GM06990 (cell line): ENCODE results near the gene FRY.

ENCODE experiments used
- DNase-seq: peaks from one replicate; pipeline ENCODE4 v3.0.0-alpha.2; 2011; ENCODE audit not compliant: insufficient read length; ENCODE audit errors: extremely low read depth
- H3K27me3 ChIP-seq: replicated peaks from 2 replicates; pipeline ENCODE4 v1.6.0; 2011; ENCODE audit warnings: low read length; ENCODE audit not compliant: control insufficient read depth, insufficient read depth
- H3K36me3 ChIP-seq: 2 replicates; pipeline ENCODE4 v1.5.1; 2011; ENCODE audit warnings: low read length; ENCODE audit not compliant: control insufficient read depth, insufficient read depth
- H3K4me3 ChIP-seq: replicated peaks from 2 replicates; pipeline ENCODE4 v1.5.1; 2011; ENCODE audit warnings: low read depth, mild to moderate bottlenecking, control low read depth, low read length
- TF ChIP-seq, protein P1 (sequence below): IDR thresholded peaks from 2 replicates; pipeline ENCODE4 v1.5.1; 2011; ENCODE audit warnings: low read length, control low read depth, mild to moderate bottlenecking, inconsistent platforms; ENCODE audit not compliant: insufficient read depth, poor library complexity, severe bottlenecking

The FRY gene

DNA sequence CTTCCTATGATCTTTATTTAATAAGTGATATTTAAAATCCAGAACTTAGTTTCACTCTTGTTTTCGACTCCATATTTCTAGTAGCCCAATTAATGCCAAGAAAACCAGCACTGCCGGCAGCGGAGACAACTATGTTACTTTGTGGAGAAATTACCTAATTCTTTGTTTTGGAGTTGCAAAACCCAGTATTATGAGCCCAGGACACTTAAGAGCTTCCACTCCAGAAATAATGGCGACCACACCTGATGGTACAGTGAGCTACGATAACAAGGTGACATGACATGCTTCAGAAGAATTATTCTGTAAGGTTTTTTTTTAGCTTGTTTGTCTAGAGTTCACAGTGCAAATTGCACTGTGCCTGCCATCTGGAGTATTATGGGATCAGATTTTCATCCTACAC, 147.2 kb downstream of the FRY start:
- TF ChIP-seq, protein P1, sequence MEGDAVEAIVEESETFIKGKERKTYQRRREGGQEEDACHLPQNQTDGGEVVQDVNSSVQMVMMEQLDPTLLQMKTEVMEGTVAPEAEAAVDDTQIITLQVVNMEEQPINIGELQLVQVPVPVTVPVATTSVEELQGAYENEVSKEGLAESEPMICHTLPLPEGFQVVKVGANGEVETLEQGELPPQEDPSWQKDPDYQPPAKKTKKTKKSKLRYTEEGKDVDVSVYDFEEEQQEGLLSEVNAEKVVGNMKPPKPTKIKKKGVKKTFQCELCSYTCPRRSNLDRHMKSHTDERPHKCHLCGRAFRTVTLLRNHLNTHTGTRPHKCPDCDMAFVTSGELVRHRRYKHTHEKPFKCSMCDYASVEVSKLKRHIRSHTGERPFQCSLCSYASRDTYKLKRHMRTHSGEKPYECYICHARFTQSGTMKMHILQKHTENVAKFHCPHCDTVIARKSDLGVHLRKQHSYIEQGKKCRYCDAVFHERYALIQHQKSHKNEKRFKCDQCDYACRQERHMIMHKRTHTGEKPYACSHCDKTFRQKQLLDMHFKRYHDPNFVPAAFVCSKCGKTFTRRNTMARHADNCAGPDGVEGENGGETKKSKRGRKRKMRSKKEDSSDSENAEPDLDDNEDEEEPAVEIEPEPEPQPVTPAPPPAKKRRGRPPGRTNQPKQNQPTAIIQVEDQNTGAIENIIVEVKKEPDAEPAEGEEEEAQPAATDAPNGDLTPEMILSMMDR = no peak
- no peak for DNase-seq
- H3K27me3 ChIP-seq = no peaks in the 10 kb centered on the region; the same call in 1 of the 2 replicates
- no peak overlapping the region for H3K4me3 ChIP-seq
- no peaks in the 10 kb centered on the region for H3K36me3 ChIP-seq

DNA sequence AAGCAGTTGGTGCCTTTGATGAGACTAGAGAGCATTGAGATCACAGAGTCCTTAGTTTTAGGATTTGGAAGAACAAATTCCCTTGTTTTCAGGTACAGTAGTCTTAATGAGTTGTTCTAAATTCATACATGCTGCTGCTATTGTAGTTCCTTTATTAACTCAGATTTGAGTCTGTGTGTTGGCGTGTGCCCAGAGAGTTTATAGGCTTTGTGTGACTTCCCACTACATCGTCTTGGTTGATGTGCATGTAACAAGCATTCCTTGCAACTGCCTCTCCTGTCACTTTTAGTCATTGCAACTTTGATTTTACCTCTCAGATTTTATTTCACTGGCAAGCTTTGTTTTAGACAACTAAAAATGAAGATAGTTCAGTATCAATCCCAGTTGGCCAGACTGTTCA, 148.1 kb downstream of the FRY start:
- Histone ChIP-seq H3K4me3 (no peak overlapping the region), H3K36me3 (no peaks in the 10 kb centered on the region), H3K27me3 (no peaks in the 10 kb centered on the region; the same call in 1 of the 2 replicates)
- TF ChIP-seq, protein P1 = no peak
- no peak for DNase-seq

DNA sequence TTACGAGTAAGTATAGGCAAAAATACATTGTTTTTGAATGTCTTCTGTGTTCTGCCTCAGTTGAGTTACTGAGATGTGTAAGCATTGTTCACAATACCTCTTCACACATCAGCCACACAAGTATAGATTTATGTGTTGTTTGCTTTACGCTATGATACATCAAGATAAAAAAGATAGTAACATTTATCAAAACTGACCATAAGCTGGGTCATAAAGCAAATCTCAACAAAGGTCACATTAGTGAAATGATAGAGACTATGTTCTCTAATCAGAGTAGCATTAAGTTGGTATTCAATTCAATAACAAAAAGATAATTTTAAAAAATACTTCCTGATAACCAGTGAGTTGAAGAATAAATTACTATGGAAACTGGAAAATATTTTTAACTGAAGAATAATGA, 156.1 kb downstream of the FRY start:
- H3K27me3 ChIP-seq = no peaks in the 10 kb centered on the region
- no peaks in the 10 kb centered on the region for H3K36me3 ChIP-seq
- TF ChIP-seq, protein P1 = no peak
- H3K4me3 ChIP-seq = no peak overlapping the region
- no peak for DNase-seq

DNA sequence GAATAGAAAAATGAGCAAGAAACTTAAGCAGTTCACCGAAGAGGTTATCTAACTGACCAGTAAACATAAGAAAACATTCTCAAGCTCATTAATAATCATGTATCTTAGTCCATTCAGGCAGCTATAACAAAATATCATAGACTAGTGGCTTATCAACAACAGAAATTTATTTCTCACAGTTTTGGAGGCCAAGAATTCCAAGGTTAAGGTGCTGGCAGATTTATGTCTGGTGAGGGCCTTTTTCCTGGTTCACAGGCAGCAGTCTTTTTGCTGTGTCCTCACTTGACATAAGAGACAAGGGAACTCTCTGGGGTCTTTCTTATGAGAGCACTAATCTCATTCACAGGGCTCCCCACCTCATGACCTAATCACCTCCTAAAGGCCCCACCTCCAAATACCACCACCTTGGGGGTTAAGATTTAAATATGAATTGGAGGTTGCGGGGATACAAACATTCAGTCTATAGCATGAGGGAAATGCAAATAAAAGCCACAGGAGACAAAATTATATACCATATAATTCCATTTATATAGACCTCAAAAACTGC, 160.0 kb downstream of the FRY start:
- no peaks in the 10 kb centered on the region for H3K27me3 ChIP-seq
- TF ChIP-seq, protein P1 = no peak
- no peaks in the 10 kb centered on the region for H3K36me3 ChIP-seq
- H3K4me3 ChIP-seq = no peak overlapping the region
- no peak for DNase-seq

DNA sequence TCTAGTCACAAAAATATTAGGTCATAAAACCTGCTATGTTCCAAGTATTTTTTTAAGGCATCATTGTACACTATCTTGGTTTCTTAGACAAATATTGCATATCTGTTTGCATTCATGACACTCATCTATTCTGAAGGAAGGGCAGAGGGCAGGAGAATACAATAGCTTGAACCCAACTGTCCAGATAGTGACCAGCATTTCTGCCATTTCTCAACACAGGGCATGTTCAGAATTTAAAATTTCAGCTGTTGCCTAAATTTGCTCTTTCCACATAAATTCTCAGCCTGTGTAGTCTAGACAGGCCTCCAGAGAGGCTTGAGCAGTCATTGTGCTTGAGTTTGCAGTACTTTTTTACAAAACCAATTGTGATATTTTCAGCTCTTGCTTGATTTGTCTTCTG, 164.1 kb downstream of the FRY start:
- TF ChIP-seq, protein P1 = no peak
- no peak for DNase-seq
- H3K27me3 ChIP-seq = no peaks in the 10 kb centered on the region
- H3K36me3 ChIP-seq = no peaks in the 10 kb centered on the region
- H3K4me3 ChIP-seq = no peak overlapping the region

DNA sequence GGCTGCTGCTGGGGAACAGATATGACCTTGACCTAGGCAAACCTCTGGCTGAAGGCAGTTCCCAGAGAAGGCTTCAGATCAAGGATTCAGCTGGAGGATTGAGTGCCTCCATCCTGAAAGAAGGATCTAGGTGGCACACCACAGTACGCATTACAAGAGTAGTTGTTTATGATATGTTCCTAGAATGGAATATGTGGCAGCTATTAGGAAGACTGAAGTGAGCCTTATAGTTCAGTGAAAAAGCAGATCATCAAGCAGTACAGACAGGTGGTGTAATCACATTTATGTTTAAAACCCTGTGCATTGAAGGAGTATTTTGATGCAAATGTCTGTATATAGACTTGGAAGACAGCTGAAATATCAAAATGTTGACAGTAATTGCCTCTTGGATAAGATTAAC, 167.6 kb downstream of the FRY start:
- no peak for DNase-seq
- H3K4me3 ChIP-seq = no peak overlapping the region
- no peaks in the 10 kb centered on the region for H3K36me3 ChIP-seq
- TF ChIP-seq, protein P1 = no peak
- no peaks in the 10 kb centered on the region for H3K27me3 ChIP-seq
